PC-3 (cell line): Measurements from ENCODE around the gene PSMD3. TPM values are rescaled to one million over a fixed set of nuclear protein-coding genes. Genes with fewer than 3 reads are reported as not detected.

ENCODE experiments used
- ATAC-seq: fragments of 200-7000 bp; cut with Tn5 transposase; 2 replicates; pipeline ENCODE4 v1.9.1; 2020; ENCODE audit warnings: mild to moderate bottlenecking, moderate library complexity
- BruUV-seq: library from RNA; stranded (reverse); fragments of 400-500 nt; replicated peaks from 2 replicates; lab custom pipeline; 2021; lab: Mats Ljungman, UMichigan
- CTCF ChIA-PET: fragments of 300-600 bp; sonication (Branson Sonifier 250); formaldehyde crosslinking; loops from one replicate; lab custom pipeline; 2022; ENCODE audit warnings: antibody characterized with exemption; lab: Charles Lee
- POLR2A ChIA-PET: fragments of 300-600 bp; sonication (Branson Sonifier 250); formaldehyde crosslinking; loops from one replicate; lab custom pipeline; 2022; ENCODE audit warnings: antibody characterized with exemption; ENCODE audit not compliant: unreplicated experiment; lab: Charles Lee
- DNase-seq: peaks from one replicate; pipeline ENCODE4 v3.0.0-alpha.2; 2015
- H2AFZ ChIP-seq: fragments of 300-600 bp; sonication (generic); 2 replicates; pipeline ENCODE4 v1.6.0; 2016; ENCODE audit warnings: antibody characterized with exemption, low read length
- H3F3A ChIP-seq: fragments of 300-600 bp; sonication (generic); one replicate; pipeline ENCODE4 v1.6.0; 2017; ENCODE audit warnings: antibody characterized with exemption, low read length, control low read depth, mild to moderate bottlenecking; ENCODE audit not compliant: unreplicated experiment
- H3K27ac ChIP-seq: fragments of 300-600 bp; sonication (generic); 2 replicates; pipeline ENCODE4 v1.5.1; 2016; ENCODE audit warnings: mild to moderate bottlenecking, low read length
- H3K27me3 ChIP-seq: fragments of 300-600 bp; sonication (generic); 2 replicates; pipeline ENCODE4 v1.6.1; 2016; ENCODE audit warnings: low read length, mixed read lengths
- H3K36me3 ChIP-seq: fragments of 300-600 bp; sonication (generic); 2 replicates; pipeline ENCODE4 v1.6.1; 2016; ENCODE audit warnings: low read depth, mixed run types, low read length, mixed read lengths
- H3K4me1 ChIP-seq: fragments of 300-600 bp; sonication (generic); 2 replicates; pipeline ENCODE4 v1.5.1; 2016; ENCODE audit warnings: low read length; ENCODE audit not compliant: insufficient read depth
- H3K4me2 ChIP-seq: fragments of 300-600 bp; sonication (generic); 2 replicates; pipeline ENCODE4 v1.6.0; 2016; ENCODE audit warnings: low read length
- H3K4me3 ChIP-seq: fragments of 300-600 bp; sonication (generic); 2 replicates; pipeline ENCODE4 v1.5.1; 2016; ENCODE audit warnings: mild to moderate bottlenecking, low read length, mixed read lengths
- H3K79me2 ChIP-seq: fragments of 300-600 bp; sonication (generic); 2 replicates; pipeline ENCODE4 v1.6.1; 2017; ENCODE audit warnings: low read length, mixed read lengths
- H3K9ac ChIP-seq: fragments of 300-600 bp; sonication (generic); 2 replicates; pipeline ENCODE4 v1.6.0; 2016; ENCODE audit warnings: mild to moderate bottlenecking, low read length
- H3K9me2 ChIP-seq: fragments of 300-600 bp; sonication (generic); replicated peaks from 2 replicates; pipeline ENCODE4 v1.6.1; 2016; ENCODE audit warnings: mixed run types, low read length, mixed read lengths
- H3K9me3 ChIP-seq: fragments of 300-600 bp; sonication (generic); 2 replicates; pipeline ENCODE4 v1.6.1; 2016; ENCODE audit warnings: low read length, mixed read lengths
- H4K20me1 ChIP-seq: fragments of 300-600 bp; sonication (generic); 2 replicates; pipeline ENCODE4 v1.6.1; 2016; ENCODE audit warnings: low read length, mixed read lengths
- CTCF ChIP-seq: fragments of 300-600 bp; sonication (generic); conservative IDR thresholded peaks from 2 replicates; pipeline ENCODE4 v1.5.1; 2017; ENCODE audit warnings: antibody characterized with exemption, low read depth, mild to moderate bottlenecking, low read length
- EZH2 ChIP-seq: fragments of 300-600 bp; sonication (generic); IDR thresholded peaks from one replicate; pipeline ENCODE4 v1.6.1; 2017; ENCODE audit warnings: antibody characterized with exemption, mild to moderate bottlenecking, low read length; ENCODE audit not compliant: unreplicated experiment
- EZH2phosphoT487 ChIP-seq: fragments of 300-600 bp; sonication (generic); IDR thresholded peaks from 2 replicates; pipeline ENCODE4 v1.6.1; 2018; ENCODE audit warnings: mild to moderate bottlenecking, antibody characterized with exemption, low read length, borderline replicate concordance
- intact Hi-C: fragments of 100-400 bp; cut with micrococcal nuclease; formaldehyde crosslinking; loops from 2 replicates; pipeline ENCODE4 v1.9.0; 2023
- total RNA-seq: library from RNA; depleted of rRNA; stranded (reverse); fragments of >200 nt; gene quantifications from 2 replicates; pipeline ENCODE4 v1.2.3, GENCODE V29; 2014

Gene PSMD3
- total RNA-seq, 1 experiment from 2014 or later = 267 TPM

- H4K20me1 ChIP-seq = no peaks in the 10 kb centered on the region
- CTCF ChIA-PET = no interaction called here
- POLR2A ChIA-PET = interaction anchor here (0.5 kb wide), 1 partner anchor 177 kb away, joined by 4 read pairs; no protein-coding TSS in a partner anchor
- H3K27ac ChIP-seq = no peak overlapping the region
- no TSS peak for BruUV-seq
- H3F3A ChIP-seq = no peaks in the 10 kb centered on the region
- no peak for ATAC-seq
- peak overlapping the region; percentile 14; the same call in 1 of the 2 replicates for H3K9ac ChIP-seq
- H2AFZ ChIP-seq = no peak overlapping the region
- H3K27me3 ChIP-seq = no peaks in the 10 kb centered on the region
- no peaks in the 10 kb centered on the region for H3K36me3 ChIP-seq
- intact Hi-C loops = no loop called here
- TF ChIP-seq CTCF (no peak), EZH2 (no peak), EZH2phosphoT487 (no peak)
- peaks cover 23% of the 10 kb centered on the region for H3K4me1 ChIP-seq
- H3K4me3 ChIP-seq = no peak overlapping the region
- no peaks in the 10 kb centered on the region for H3K9me3 ChIP-seq
- H3K79me2 ChIP-seq = no peaks in the 10 kb centered on the region
- no peaks in the 10 kb centered on the region for H3K9me2 ChIP-seq
- no peak for DNase-seq
- no peak overlapping the region for H3K4me2 ChIP-seq
Observed at GRCh38 chr17:40014375-40014980, 33.9 kb downstream of the PSMD3 start.

GRCh38 chr17:40015005-40015997 lies 34.7 kb downstream of the PSMD3 start, which contains the start of gene CSF3:
CSF3 (plus strand) TSS chr17:40015440; CDS start chr17:40015475, 35 bp downstream.
- H3K27me3 ChIP-seq = no peaks in the 10 kb centered on the region
- no peaks in the 10 kb centered on the region for H3F3A ChIP-seq
- no peak within 1 kb of the TSS for H3K4me3 ChIP-seq
- POLR2A ChIA-PET = interaction anchor here (0.5 kb wide), 1 partner anchor 176 kb away, joined by 4 read pairs; no protein-coding TSS in a partner anchor
- no peak for DNase-seq
- H4K20me1 ChIP-seq = no peaks in the 10 kb centered on the region
- ATAC-seq = peak; percentile 18
- intact Hi-C loops = no loop called here
- BruUV-seq = no TSS peak
- H3K4me2 ChIP-seq = no peak within 1 kb of the TSS
- no peak within 1 kb of the TSS for H2AFZ ChIP-seq
- H3K79me2 ChIP-seq = no peaks in the 10 kb centered on the region
- H3K9me3 ChIP-seq = no peaks in the 10 kb centered on the region
- peak within 1 kb of the TSS; percentile 15; the same call in 1 of the 2 replicates for H3K9ac ChIP-seq
- H3K4me1 ChIP-seq = peaks cover 30% of the 10 kb centered on the region
- no peaks in the 10 kb centered on the region for H3K9me2 ChIP-seq
- peak within 1 kb of the TSS; percentile 11; the same call in 1 of the 2 replicates for H3K27ac ChIP-seq
- TF ChIP-seq EZH2phosphoT487 = no peak
- TF ChIP-seq EZH2 = no peak
- no peak for TF ChIP-seq CTCF
- H3K36me3 ChIP-seq = 0 out of 2 replicates have a peak, but pooled peaks cover 4% of the 10 kb centered on the region
- CTCF ChIA-PET = interaction anchor here (0.6 to 0.7 kb wide), 2 partner anchors 11 to 336 kb away, joined by 3 read pairs; no protein-coding TSS in a partner anchor
